Neuronal stem cell (in vitro differentiated cells): ENCODE data around the gene ZNF148.

Experiments used
- DNase-seq: peaks from one replicate; pipeline ENCODE4 v3.0.0-alpha.2; 2013; ENCODE audit warnings: low spot score
- H2AFZ ChIP-seq: one replicate; pipeline ENCODE4 v1.6.1; 2013; ENCODE audit warnings: mild to moderate bottlenecking, low read length, inconsistent platforms
- H2AK5ac ChIP-seq: 2 replicates; pipeline ENCODE4 v1.6.1; 2013; ENCODE audit warnings: low read depth, mild to moderate bottlenecking, inconsistent platforms, low read length, moderate library complexity, mixed read lengths
- H2BK120ac ChIP-seq: 2 replicates; pipeline ENCODE4 v1.6.1; 2013; ENCODE audit warnings: low read depth, mild to moderate bottlenecking, inconsistent platforms, low read length, moderate library complexity, mixed read lengths
- H2BK12ac ChIP-seq: one replicate; pipeline ENCODE4 v1.6.1; 2013; ENCODE audit warnings: low read length, inconsistent platforms
- H2BK15ac ChIP-seq: 2 replicates; pipeline ENCODE4 v1.6.1; 2013; ENCODE audit warnings: mild to moderate bottlenecking, low read length, inconsistent platforms, mixed read lengths
- H2BK5ac ChIP-seq: one replicate; pipeline ENCODE4 v1.6.1; 2013; ENCODE audit warnings: inconsistent platforms, mild to moderate bottlenecking, low read length, moderate library complexity
- H3K14ac ChIP-seq: one replicate; pipeline ENCODE4 v1.6.1; 2013; ENCODE audit warnings: low read length, inconsistent platforms
- H3K18ac ChIP-seq: 2 replicates; pipeline ENCODE4 v1.6.1; 2013; ENCODE audit warnings: low read length, inconsistent platforms
- H3K23ac ChIP-seq: 2 replicates; pipeline ENCODE4 v1.6.1; 2013; ENCODE audit warnings: low read depth, mild to moderate bottlenecking, mixed read lengths, low read length, inconsistent platforms; ENCODE audit not compliant: poor library complexity
- H3K27ac ChIP-seq: replicated peaks from 3 replicates; pipeline ENCODE4 v1.5.1; 2013; ENCODE audit warnings: low read length, inconsistent platforms
- H3K27me3 ChIP-seq, 3 experiments: 2 replicates each; pipeline ENCODE4 v1.6.1; 2013; ENCODE audit warnings: low read length in 3 of 3, mild to moderate bottlenecking in 2 of 3, inconsistent platforms in 1 of 3, low read depth in 1 of 3, mixed read lengths in 1 of 3, moderate library complexity in 1 of 3; ENCODE audit not compliant: control insufficient read depth in 3 of 3, insufficient read depth in 3 of 3
- H3K36me3 ChIP-seq, 2 donors: replicated peaks in 1 of 2; 2 replicates each; pipeline ENCODE4 v1.6.1; 2013; ENCODE audit warnings: low read length in 2 of 2; ENCODE audit not compliant: control insufficient read depth in 2 of 2, insufficient read depth in 2 of 2
- H3K4ac ChIP-seq: 2 replicates; pipeline ENCODE4 v1.6.1; 2013; ENCODE audit warnings: inconsistent platforms, mild to moderate bottlenecking, low read length, moderate library complexity
- H3K4me1 ChIP-seq, 2 donors: 1 replicate in 1 of 2; 2 replicates in 1 of 2; pipeline ENCODE4 v1.6.1; 2013; ENCODE audit warnings: low read length in 2 of 2, low read depth in 1 of 2; ENCODE audit not compliant: control insufficient read depth in 2 of 2, insufficient read depth in 1 of 2
- H3K4me2 ChIP-seq: one replicate; pipeline ENCODE4 v1.6.1; 2013; ENCODE audit warnings: mild to moderate bottlenecking, low read length, inconsistent platforms; ENCODE audit not compliant: insufficient read depth, poor library complexity, severe bottlenecking
- H3K4me3 ChIP-seq, 2 donors: 2 replicates each; pipeline ENCODE4 v1.5.1; 2013; ENCODE audit warnings: low read length in 2 of 2, mild to moderate bottlenecking in 2 of 2, inconsistent platforms in 1 of 2, moderate library complexity in 1 of 2
- H3K79me1 ChIP-seq: one replicate; pipeline ENCODE4 v1.6.1; 2013; ENCODE audit warnings: low read depth, mild to moderate bottlenecking, inconsistent platforms, low read length, moderate library complexity
- H3K9ac ChIP-seq: one replicate; pipeline ENCODE4 v1.6.1; 2013; ENCODE audit warnings: mild to moderate bottlenecking, low read depth, low read length, inconsistent platforms; ENCODE audit not compliant: poor library complexity
- H3K9me3 ChIP-seq, 2 donors: replicated peaks in 1 of 2; 2 replicates each; pipeline versions ENCODE3 to v1.6.1; 2013; ENCODE audit warnings: low read length in 2 of 2, mild to moderate bottlenecking in 2 of 2, inconsistent platforms in 1 of 2, low read depth in 1 of 2, mixed read lengths in 1 of 2, moderate library complexity in 1 of 2; ENCODE audit not compliant: control insufficient read depth in 2 of 2, insufficient read depth in 1 of 2
- H4K8ac ChIP-seq: one replicate; pipeline ENCODE4 v1.6.1; 2013; ENCODE audit warnings: low read depth, mild to moderate bottlenecking, inconsistent platforms, low read length, moderate library complexity
- H4K91ac ChIP-seq: one replicate; pipeline ENCODE4 v1.6.1; 2013; ENCODE audit warnings: low read length, low read depth, mild to moderate bottlenecking, inconsistent platforms; ENCODE audit not compliant: poor library complexity
- WGBS, 2 donors: extraction: QIAGEN DNeasy Blood & Tissue Kit; methylation state at CpG; one replicate each; pipeline ENCODE4 v1.1.7; 2013; ENCODE audit warnings: missing lambda C conversion rate in 2 of 2, mixed read lengths in 1 of 2; ENCODE audit not compliant: insufficient read length in 2 of 2, insufficient replicate concordance in 1 of 2; ENCODE audit errors: extremely low coverage in 2 of 2; 5-methylcytosine and 5-hydroxymethylcytosine counted together

ZNF148 gene

DNA sequence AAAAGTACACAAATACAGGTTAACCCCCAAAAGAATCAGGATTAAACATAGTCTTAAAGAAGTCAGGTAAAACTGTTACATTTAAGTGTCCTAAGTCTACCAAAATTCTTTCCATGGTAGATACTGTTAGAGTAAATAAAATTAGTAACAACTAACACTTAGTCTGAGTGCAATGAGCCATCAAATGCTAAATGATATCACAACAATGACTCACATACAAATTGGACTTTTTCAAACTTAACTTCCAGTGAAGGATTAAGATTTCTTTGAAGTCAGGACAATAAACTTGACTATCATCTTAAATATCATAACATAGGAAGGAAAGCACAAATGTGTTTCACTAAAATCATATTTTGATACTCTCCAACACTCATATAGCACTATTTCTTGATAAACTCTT, 43.9 kb downstream of the ZNF148 start:
- H3K18ac ChIP-seq: no peak overlapping the region

DNA sequence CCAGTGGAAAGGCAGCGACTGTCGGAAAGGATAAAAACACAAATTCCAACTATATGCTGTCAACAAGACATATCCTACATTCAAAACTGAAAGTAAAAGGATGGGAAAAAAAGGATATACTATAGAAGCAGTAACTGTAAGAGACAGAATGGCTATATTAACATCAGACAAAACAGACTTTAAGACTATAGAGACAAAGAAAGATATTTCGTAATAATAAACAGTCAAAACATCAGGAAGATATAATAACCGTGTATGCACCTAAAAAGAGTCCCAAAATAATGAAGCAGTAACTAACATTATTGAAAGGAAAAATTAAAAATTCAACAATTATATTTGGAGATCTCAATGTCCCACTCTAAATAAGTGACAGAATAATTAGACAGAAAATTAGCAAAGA, 48.2 kb downstream of the ZNF148 start:
- Histone ChIP-seq H3K14ac (no peak overlapping the region), H2AFZ (no peak overlapping the region), H3K27ac (no peak overlapping the region), H3K4me2 (no peak overlapping the region), H3K4me3 (no peak overlapping the region), H3K4ac (no peak overlapping the region), H3K18ac (no peak overlapping the region), H3K9ac (no peak overlapping the region), H4K8ac (no peak overlapping the region), H2BK120ac (no peak overlapping the region), H3K4me1 (no peaks in the 10 kb centered on the region), H2BK5ac (no peak overlapping the region), H3K23ac (no peak overlapping the region), H2AK5ac (no peak overlapping the region), H4K91ac (no peak overlapping the region), H2BK15ac (no peak overlapping the region), H2BK12ac (no peak overlapping the region), H3K36me3 (peaks cover 0 to 67% of the 10 kb centered on the region in 2 donors), H3K9me3 (peaks cover 0 to 16% of the 10 kb centered on the region in 2 donors), H3K27me3 (no peaks in the 10 kb centered on the region), H3K79me1 (peaks cover 2% of the 10 kb centered on the region)
- no peak for DNase-seq
- no CpG with 5 or more reads among the region's 4 CpGs for WGBS, 2 donors

More for the DNA sequence above, 43.9 kb downstream of the ZNF148 start:
- peaks cover 0 to 2% of the 10 kb centered on the region in 2 donors for H3K4me1 ChIP-seq
- H4K8ac ChIP-seq: no peak overlapping the region
- H3K4ac ChIP-seq: no peak overlapping the region
- no peak overlapping the region for H2BK120ac ChIP-seq
- peaks cover 0 to 33% of the 10 kb centered on the region in 2 donors for H3K36me3 ChIP-seq
- H2AK5ac ChIP-seq: no peak overlapping the region
- H2AFZ ChIP-seq: no peak overlapping the region
- DNase-seq: no peak
- no peak overlapping the region for H3K4me2 ChIP-seq
- no peak overlapping the region for H2BK12ac ChIP-seq
- peaks cover 2 to 17% of the 10 kb centered on the region in 2 donors for H3K9me3 ChIP-seq
- H3K79me1 ChIP-seq: peaks cover 2% of the 10 kb centered on the region
- no peak overlapping the region for H3K14ac ChIP-seq
- no peak overlapping the region for H3K9ac ChIP-seq
- H3K4me3 ChIP-seq: no peak overlapping the region
- H3K23ac ChIP-seq: no peak overlapping the region
- H4K91ac ChIP-seq: no peak overlapping the region
- no peaks in the 10 kb centered on the region for H3K27me3 ChIP-seq
- no peak overlapping the region for H3K27ac ChIP-seq
- H2BK5ac ChIP-seq: no peak overlapping the region
- H2BK15ac ChIP-seq: no peak overlapping the region

DNA sequence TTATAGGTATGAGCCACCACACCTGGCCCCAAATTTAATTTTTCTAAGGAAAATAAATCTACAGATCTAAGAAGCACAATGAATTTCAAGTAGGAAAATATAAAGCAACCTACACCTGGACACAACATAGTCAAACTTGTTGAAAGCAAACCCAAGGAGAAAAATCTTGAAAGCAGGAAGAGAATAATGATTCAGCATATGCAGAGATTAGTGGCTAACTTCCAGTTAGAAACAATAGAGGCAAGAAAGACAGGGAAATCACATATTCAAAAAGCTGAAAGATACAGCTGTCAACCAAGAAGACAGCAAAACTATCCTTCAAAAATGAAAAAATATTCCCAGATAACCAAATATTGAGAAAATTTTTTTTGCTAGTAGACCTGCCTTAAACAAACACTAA, 49.4 kb downstream of the ZNF148 start:
- Histone ChIP-seq H3K18ac (no peak overlapping the region), H3K4me3 (no peak overlapping the region), H3K27me3 (no peaks in the 10 kb centered on the region), H2AK5ac (no peak overlapping the region), H3K14ac (no peak overlapping the region), H3K79me1 (peaks cover 2% of the 10 kb centered on the region), H2BK5ac (no peak overlapping the region), H4K8ac (no peak overlapping the region), H3K36me3 (peaks cover 0 to 71% of the 10 kb centered on the region in 2 donors), H4K91ac (no peak overlapping the region), H2AFZ (no peak overlapping the region), H2BK12ac (no peak overlapping the region), H3K9ac (no peak overlapping the region), H3K9me3 (peaks cover 0 to 16% of the 10 kb centered on the region in 2 donors), H3K27ac (no peak overlapping the region), H3K4me1 (no peaks in the 10 kb centered on the region), H2BK120ac (no peak overlapping the region), H3K23ac (no peak overlapping the region), H2BK15ac (no peak overlapping the region), H3K4me2 (no peak overlapping the region), H3K4ac (no peak overlapping the region)
- no peak for DNase-seq

DNA sequence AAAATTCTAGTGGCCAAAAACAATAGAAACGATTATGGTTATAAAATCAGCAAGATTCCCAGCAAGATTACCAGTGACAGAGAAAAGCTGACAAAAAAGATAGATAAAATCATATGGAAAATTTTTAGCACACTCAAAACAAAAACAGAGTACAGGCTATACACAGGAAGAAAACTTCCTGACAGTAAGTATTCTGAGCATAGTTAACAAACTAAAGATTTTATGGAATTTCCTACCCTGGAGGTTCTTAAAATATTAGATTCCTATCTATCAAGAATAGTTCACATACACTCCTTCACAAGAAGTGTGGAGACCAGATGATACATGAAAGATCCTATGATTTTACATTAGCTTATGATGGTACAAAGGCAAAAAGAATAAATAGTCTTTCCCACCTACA, 50.8 kb downstream of the ZNF148 start:
- Histone ChIP-seq H3K4me3 (no peak overlapping the region), H3K4me2 (no peak overlapping the region), H4K91ac (no peak overlapping the region), H3K9me3 (peaks cover 0 to 16% of the 10 kb centered on the region in 2 donors), H2AFZ (no peak overlapping the region), H3K36me3 (peaks cover 0 to 68% of the 10 kb centered on the region in 2 donors), H3K4me1 (no peaks in the 10 kb centered on the region), H2AK5ac (no peak overlapping the region), H2BK5ac (no peak overlapping the region), H3K27ac (no peak overlapping the region), H4K8ac (no peak overlapping the region), H3K14ac (no peak overlapping the region), H3K9ac (no peak overlapping the region), H2BK15ac (no peak overlapping the region), H3K23ac (no peak overlapping the region), H3K27me3 (no peaks in the 10 kb centered on the region), H2BK120ac (no peak overlapping the region), H2BK12ac (no peak overlapping the region), H3K79me1 (no peaks in the 10 kb centered on the region), H3K18ac (no peak overlapping the region), H3K4ac (no peak overlapping the region)
- DNase-seq: no peak
- WGBS, 2 donors: no CpG with 5 or more reads among the region's 1 CpG
